Liver (tissue), 9 donors: ENCODE measurements around the gene SLC25A13. TPM values are rescaled to one million over a fixed set of nuclear protein-coding genes. Genes with fewer than 3 reads are reported as not detected.

ENCODE experiments used
- DNase-seq: peaks from one replicate; pipeline ENCODE4 v3.0.0-alpha.2; 2017; ENCODE audit warnings: low spot score
- H3K27ac ChIP-seq, 2 donors: one replicate each; pipeline ENCODE4 v1.7.0; 2013; ENCODE audit warnings: inconsistent platforms in 2 of 2, low read length in 2 of 2, control low read depth in 1 of 2, low read depth in 1 of 2, mild to moderate bottlenecking in 1 of 2
- H3K27me3 ChIP-seq, 4 donors: one replicate each; pipeline versions ENCODE4 v1.6.1 to v1.7.0; 2013; ENCODE audit warnings: low read length in 3 of 4, inconsistent platforms in 1 of 4, mild to moderate bottlenecking in 1 of 4, moderate library complexity in 1 of 4; ENCODE audit not compliant: control insufficient read depth in 4 of 4, insufficient read depth in 4 of 4
- H3K36me3 ChIP-seq, 4 donors: one replicate each; pipeline versions ENCODE4 v1.6.1 to v1.7.0; 2013; ENCODE audit warnings: low read length in 3 of 4, mild to moderate bottlenecking in 3 of 4, low read depth in 1 of 4, moderate library complexity in 1 of 4; ENCODE audit not compliant: control insufficient read depth in 4 of 4, insufficient read depth in 3 of 4
- H3K4me1 ChIP-seq, 4 donors: one replicate each; pipeline versions ENCODE4 v1.6.1 to v1.7.0; 2013; ENCODE audit warnings: low read length in 3 of 4, mild to moderate bottlenecking in 3 of 4, moderate library complexity in 1 of 4; ENCODE audit not compliant: control insufficient read depth in 4 of 4, insufficient read depth in 4 of 4
- H3K4me3 ChIP-seq, 3 donors: one replicate each; pipeline versions ENCODE4 v1.6.1 to v1.7.0; 2013; ENCODE audit warnings: low read length in 3 of 3, control low read depth in 1 of 3, low read depth in 1 of 3, mild to moderate bottlenecking in 1 of 3
- H3K9ac ChIP-seq, 2 donors: one replicate each; pipeline ENCODE4 v1.7.0; 2013; ENCODE audit warnings: low read length in 2 of 2, mild to moderate bottlenecking in 2 of 2, moderate library complexity in 2 of 2, control low read depth in 1 of 2, low read depth in 1 of 2
- H3K9me3 ChIP-seq, 4 donors: one replicate each; pipeline versions ENCODE4 v1.6.1 to v1.7.0; 2013; ENCODE audit warnings: low read length in 3 of 4; ENCODE audit not compliant: control insufficient read depth in 4 of 4
- ATF3 ChIP-seq: IDR thresholded peaks from 2 replicates; pipeline ENCODE4 v1.6.1; 2016; ENCODE audit warnings: antibody characterized with exemption
- CTCF ChIP-seq: fragments of 150-350 bp; IDR thresholded peaks from 2 replicates; pipeline ENCODE4 v1.5.1; 2017; ENCODE audit warnings: improper control_type of control experiment, low read depth, low read length; ENCODE audit not compliant: missing input control
- EGR1 ChIP-seq, 2 donors: IDR thresholded peaks; 2 replicates each; pipeline ENCODE4 v1.6.1; 2016 to 2018; ENCODE audit warnings: antibody characterized with exemption in 2 of 2, low read depth in 2 of 2
- FOXA2 ChIP-seq: IDR thresholded peaks from 2 replicates; pipeline ENCODE4 v1.6.1; 2016; ENCODE audit warnings: antibody characterized with exemption
- GABPA ChIP-seq, 2 donors: IDR thresholded peaks in 1 of 2; conservative IDR thresholded peaks in 1 of 2; 2 replicates each; pipeline ENCODE4 v1.6.1; 2016; ENCODE audit warnings: antibody characterized with exemption in 2 of 2, mild to moderate bottlenecking in 1 of 2, moderate library complexity in 1 of 2
- HNF4A ChIP-seq, 2 donors: conservative IDR thresholded peaks; 2 replicates each; pipeline ENCODE4 v1.6.1; 2016; ENCODE audit warnings: antibody characterized with exemption in 2 of 2, mild to moderate bottlenecking in 2 of 2
- JUND ChIP-seq, 2 donors: IDR thresholded peaks; 2 replicates each; pipeline ENCODE4 v1.6.1; 2016; ENCODE audit warnings: antibody characterized with exemption in 2 of 2
- MAX ChIP-seq: IDR thresholded peaks from 2 replicates; pipeline ENCODE4 v1.6.1; 2016; ENCODE audit warnings: antibody characterized with exemption
- RAD21 ChIP-seq, 2 donors: IDR thresholded peaks; 2 replicates each; pipeline ENCODE4 v1.6.1; 2016; ENCODE audit warnings: antibody characterized with exemption in 2 of 2, mild to moderate bottlenecking in 2 of 2
- REST ChIP-seq: IDR thresholded peaks from 2 replicates; pipeline ENCODE4 v1.6.1; 2016; ENCODE audit warnings: antibody characterized with exemption, mild to moderate bottlenecking
- RXRA ChIP-seq, 2 donors: IDR thresholded peaks; 2 replicates each; pipeline ENCODE4 v1.6.1; 2017 to 2018; ENCODE audit warnings: antibody characterized with exemption in 2 of 2, mild to moderate bottlenecking in 1 of 2
- SP1 ChIP-seq: IDR thresholded peaks from 2 replicates; pipeline ENCODE4 v1.6.1; 2018; ENCODE audit warnings: antibody characterized with exemption, mild to moderate bottlenecking
- TAF1 ChIP-seq: conservative IDR thresholded peaks from 2 replicates; pipeline ENCODE4 v1.6.1; 2016; ENCODE audit warnings: antibody characterized with exemption, mild to moderate bottlenecking
- YY1 ChIP-seq: IDR thresholded peaks from 2 replicates; pipeline ENCODE4 v1.6.1; 2016; ENCODE audit warnings: antibody characterized with exemption, mild to moderate bottlenecking
- ZBTB33 ChIP-seq: IDR thresholded peaks from 2 replicates; pipeline ENCODE4 v1.6.1; 2016; ENCODE audit warnings: antibody characterized with exemption
- WGBS: extraction: QIAGEN DNeasy Blood & Tissue Kit; methylation state at CpG from one replicate; pipeline ENCODE4 v1.1.7; 2013; 5-methylcytosine and 5-hydroxymethylcytosine counted together
- polyA plus RNA-seq, 2 donors: library from polyadenylated mRNA; stranded (reverse) in 1 of 2; unstranded in 1 of 2; fragments of 200-250 nt in 1 of 2; fragments of >200 nt in 1 of 2; fragmentation: Nextera tagmentation in 1 of 2; extraction: Ambion mirVana in 1 of 2; gene quantifications; one replicate each; pipeline versions ENCODE4 v1.2.1 to v1.2.3, GENCODE V29; 2013 to 2015
- total RNA-seq, 2 donors: library from RNA; depleted of rRNA; stranded (reverse); fragments of >200 nt; gene quantifications; one replicate each; pipeline ENCODE4 v1.2.3, GENCODE V29; 2014
- donor health status: healthy.
- donor health status: healthy.
- donor health status: healthy.
- donor health status: healthy.
- donor health status: healthy.

The SLC25A13 gene
- total and polyA plus RNA-seq, 4 donors, result 45.6 to 116 (median 63.9) TPM

- peaks cover 0 to 4% (median 1%) of the 10 kb centered on the region in 4 donors for H3K36me3 ChIP-seq
- H3K27me3 ChIP-seq, result no peaks in the 10 kb centered on the region
- WGBS, result 62% methylated on average over 4 of the region's 4 CpGs
- H3K27ac ChIP-seq, result no peak overlapping the region
- H3K9ac ChIP-seq, result no peak overlapping the region
- no peaks in the 10 kb centered on the region for H3K9me3 ChIP-seq
- DNase-seq, result no peak
- H3K4me1 ChIP-seq, result peaks cover 13 to 86% (median 75%) of the 10 kb centered on the region in 4 donors
- TF ChIP-seq ATF3, result no peak
- no peak for TF ChIP-seq CTCF
- TF ChIP-seq RXRA (IDR thresholded peaks at IDR 0.05), result no peak
- no peak for TF ChIP-seq REST
- no peak for TF ChIP-seq TAF1
- H3K4me3 ChIP-seq, result no peak overlapping the region
Measured at GRCh38 chr7:96312502-96312901, 9.4 kb downstream of the SLC25A13 start.

GRCh38 chr7:96311967-96312366, 9.9 kb downstream of the SLC25A13 start:
- H3K4me3 ChIP-seq, result no peak overlapping the region
- H3K9me3 ChIP-seq, result no peaks in the 10 kb centered on the region
- DNase-seq, result no peak
- peaks cover 16 to 86% (median 76%) of the 10 kb centered on the region in 4 donors for H3K4me1 ChIP-seq
- TF ChIP-seq EGR1 (IDR thresholded peaks at IDR 0.05; ENCODE audit: low read depth in 2 of 2) (peak in 1 of 2 donors; percentile 19), SP1 (no peak), CTCF (no peak), FOXA2 (peak; percentile 13), GABPA (IDR thresholded peaks at IDR 0.05 in 1 of 2, conservative IDR thresholded peaks at IDR 0.05 in 1 of 2) (no peak), REST (no peak), RXRA (IDR thresholded peaks at IDR 0.05) (peak; percentile 23 to 74), HNF4A (conservative IDR thresholded peaks at IDR 0.05) (peak; percentile 39 to 66), RAD21 (IDR thresholded peaks at IDR 0.05) (peak; percentile 49 to 52), ZBTB33 (no peak), JUND (IDR thresholded peaks at IDR 0.05) (no peak), MAX (peak; percentile 57), YY1 (no peak)
- 51% methylated on average over 2 of the region's 2 CpGs for WGBS
- H3K9ac ChIP-seq, result peak overlapping the region in 1 of 2 donors; percentile 5
- H3K27me3 ChIP-seq, result no peaks in the 10 kb centered on the region
- H3K27ac ChIP-seq, result no peak overlapping the region
- H3K36me3 ChIP-seq, result peaks cover 0 to 4% (median 1%) of the 10 kb centered on the region in 4 donors
